DOHH2 (cell line): ENCODE results near the gene FAM98A.

Experiments used
- H3F3A ChIP-seq: fragments of 200-600 bp; sonication (generic), shearing (Covaris generic); 2 replicates; pipeline ENCODE4 v1.6.0; 2016; ENCODE audit warnings: antibody characterized with exemption, mild to moderate bottlenecking; ENCODE audit not compliant: control insufficient read depth, insufficient read depth
- H3K27ac ChIP-seq: fragments of 200-600 bp; sonication (generic); 2 replicates; pipeline ENCODE4 v1.5.1; 2014; ENCODE audit warnings: low read depth, mild to moderate bottlenecking, low read length, moderate library complexity
- H3K27me3 ChIP-seq: fragments of 200-600 bp; sonication (generic); 2 replicates; pipeline ENCODE4 v1.6.1; 2014; ENCODE audit warnings: mild to moderate bottlenecking, low read length, mixed read lengths; ENCODE audit not compliant: control insufficient read depth
- H3K36me3 ChIP-seq: fragments of 200-600 bp; sonication (generic); 2 replicates; pipeline ENCODE4 v1.6.1; 2014; ENCODE audit warnings: mild to moderate bottlenecking, low read length, moderate library complexity, mixed read lengths; ENCODE audit not compliant: control insufficient read depth
- H3K4me1 ChIP-seq: fragments of 200-600 bp; sonication (generic); 2 replicates; pipeline ENCODE4 v1.6.1; 2014; ENCODE audit warnings: mild to moderate bottlenecking, low read length, mixed read lengths; ENCODE audit not compliant: control insufficient read depth
- H3K4me2 ChIP-seq: fragments of 200-600 bp; sonication (generic); 2 replicates; pipeline ENCODE4 v1.6.0; 2014; ENCODE audit warnings: mild to moderate bottlenecking, low read length, moderate library complexity
- H3K4me3 ChIP-seq: fragments of 200-600 bp; sonication (generic); 2 replicates; pipeline ENCODE4 v1.5.1; 2014; ENCODE audit warnings: mild to moderate bottlenecking, low read length, mixed read lengths
- H3K79me2 ChIP-seq: fragments of 200-600 bp; sonication (generic); 2 replicates; pipeline ENCODE4 v1.6.1; 2014; ENCODE audit warnings: mild to moderate bottlenecking, low read length, mixed read lengths; ENCODE audit not compliant: control insufficient read depth
- H3K9me2 ChIP-seq: fragments of 200-600 bp; sonication (generic); replicated peaks from 2 replicates; pipeline ENCODE4 v1.6.1; 2014; ENCODE audit warnings: mild to moderate bottlenecking, low read length, mixed read lengths; ENCODE audit not compliant: control insufficient read depth
- H3K9me3 ChIP-seq: fragments of 200-600 bp; sonication (generic); 2 replicates; pipeline ENCODE4 v1.6.1; 2014; ENCODE audit warnings: antibody characterized with exemption, low read length, mixed read lengths; ENCODE audit not compliant: control insufficient read depth, insufficient read depth
- H4K20me1 ChIP-seq: fragments of 200-600 bp; sonication (generic); 2 replicates; pipeline ENCODE4 v1.6.0; 2014; ENCODE audit warnings: low read depth, mild to moderate bottlenecking, antibody characterized with exemption, low read length, moderate library complexity; ENCODE audit not compliant: control insufficient read depth, insufficient read depth
- EZH2phosphoT487 ChIP-seq: fragments of 200-600 bp; sonication (generic); IDR thresholded peaks from 2 replicates; pipeline ENCODE4 v1.6.1; 2017; ENCODE audit warnings: borderline replicate concordance, mild to moderate bottlenecking, antibody characterized with exemption, low read length, moderate library complexity, mixed read lengths
- TF ChIP-seq, protein P1 (sequence below): fragments of 200-600 bp; sonication (generic); IDR thresholded peaks from one replicate; pipeline ENCODE4 v1.5.1; 2014; ENCODE audit warnings: antibody characterized with exemption, mild to moderate bottlenecking, low read depth, low read length; ENCODE audit not compliant: poor library complexity, severe bottlenecking

Gene FAM98A

DNA sequence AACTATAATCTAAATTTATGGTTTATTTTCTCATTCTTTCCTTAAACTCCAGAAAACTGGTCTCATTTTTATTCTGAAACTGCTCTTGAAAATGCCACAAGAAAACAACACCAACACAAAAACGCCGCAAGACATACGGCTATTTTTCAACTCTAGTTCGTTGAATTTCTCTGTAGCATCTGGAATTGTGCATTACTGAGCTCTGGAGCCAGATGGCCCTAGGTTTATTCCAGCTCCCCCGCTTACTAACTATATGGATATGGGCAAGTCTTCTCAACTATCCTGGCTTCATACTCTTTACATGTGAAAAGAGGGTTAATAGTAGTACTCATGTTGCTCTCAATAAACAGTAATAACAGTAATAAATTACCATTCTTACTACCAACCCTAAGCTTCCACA is 19.9 kb downstream of the FAM98A start:
- Histone ChIP-seq H3K4me2 (no peak overlapping the region), H3K9me2 (no peaks in the 10 kb centered on the region), H3K4me3 (no peak overlapping the region), H4K20me1 (no peaks in the 10 kb centered on the region), H3K36me3 (peaks cover 22% of the 10 kb centered on the region), H3K9me3 (no peaks in the 10 kb centered on the region), H3K27ac (no peak overlapping the region), H3K27me3 (no peaks in the 10 kb centered on the region), H3K4me1 (peaks cover 27% of the 10 kb centered on the region), H3K79me2 (0 out of 2 replicates have a peak, but pooled peaks cover 4% of the 10 kb centered on the region), H3F3A (peaks cover 18% of the 10 kb centered on the region)
- TF ChIP-seq EZH2phosphoT487 = no peak
- TF ChIP-seq, protein P1, sequence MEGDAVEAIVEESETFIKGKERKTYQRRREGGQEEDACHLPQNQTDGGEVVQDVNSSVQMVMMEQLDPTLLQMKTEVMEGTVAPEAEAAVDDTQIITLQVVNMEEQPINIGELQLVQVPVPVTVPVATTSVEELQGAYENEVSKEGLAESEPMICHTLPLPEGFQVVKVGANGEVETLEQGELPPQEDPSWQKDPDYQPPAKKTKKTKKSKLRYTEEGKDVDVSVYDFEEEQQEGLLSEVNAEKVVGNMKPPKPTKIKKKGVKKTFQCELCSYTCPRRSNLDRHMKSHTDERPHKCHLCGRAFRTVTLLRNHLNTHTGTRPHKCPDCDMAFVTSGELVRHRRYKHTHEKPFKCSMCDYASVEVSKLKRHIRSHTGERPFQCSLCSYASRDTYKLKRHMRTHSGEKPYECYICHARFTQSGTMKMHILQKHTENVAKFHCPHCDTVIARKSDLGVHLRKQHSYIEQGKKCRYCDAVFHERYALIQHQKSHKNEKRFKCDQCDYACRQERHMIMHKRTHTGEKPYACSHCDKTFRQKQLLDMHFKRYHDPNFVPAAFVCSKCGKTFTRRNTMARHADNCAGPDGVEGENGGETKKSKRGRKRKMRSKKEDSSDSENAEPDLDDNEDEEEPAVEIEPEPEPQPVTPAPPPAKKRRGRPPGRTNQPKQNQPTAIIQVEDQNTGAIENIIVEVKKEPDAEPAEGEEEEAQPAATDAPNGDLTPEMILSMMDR = no peak

DNA sequence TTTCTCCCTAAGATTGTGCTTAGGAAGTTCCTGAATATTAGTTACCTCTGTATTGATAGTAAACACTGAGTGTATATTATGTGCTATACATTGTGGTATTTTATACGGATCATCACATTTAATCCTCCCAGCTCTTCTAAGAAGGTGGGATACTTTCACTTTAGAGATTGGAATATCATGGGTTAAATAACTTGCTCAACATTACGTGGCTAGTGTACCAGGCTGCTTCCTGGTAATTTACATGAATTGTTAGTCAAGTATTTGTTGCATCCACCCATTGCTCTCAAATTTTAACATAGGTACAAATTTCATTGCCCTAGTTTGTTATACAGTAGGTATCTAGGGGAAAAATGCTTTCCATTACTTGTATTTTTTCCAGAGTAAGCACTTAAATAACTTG is 21.4 kb downstream of the FAM98A start:
- peaks cover 18% of the 10 kb centered on the region for H3K4me1 ChIP-seq
- TF ChIP-seq, protein P1 = no peak
- H3K27me3 ChIP-seq = no peaks in the 10 kb centered on the region
- H3K4me2 ChIP-seq = no peak overlapping the region
- peaks cover 9% of the 10 kb centered on the region for H3K36me3 ChIP-seq
- H3F3A ChIP-seq = peaks cover 14% of the 10 kb centered on the region
- no peaks in the 10 kb centered on the region for H4K20me1 ChIP-seq
- no peak overlapping the region for H3K27ac ChIP-seq
- no peaks in the 10 kb centered on the region for H3K9me2 ChIP-seq
- H3K4me3 ChIP-seq = no peak overlapping the region
- H3K9me3 ChIP-seq = no peaks in the 10 kb centered on the region
- H3K79me2 ChIP-seq = 0 out of 2 replicates have a peak, but pooled peaks cover 4% of the 10 kb centered on the region

DNA sequence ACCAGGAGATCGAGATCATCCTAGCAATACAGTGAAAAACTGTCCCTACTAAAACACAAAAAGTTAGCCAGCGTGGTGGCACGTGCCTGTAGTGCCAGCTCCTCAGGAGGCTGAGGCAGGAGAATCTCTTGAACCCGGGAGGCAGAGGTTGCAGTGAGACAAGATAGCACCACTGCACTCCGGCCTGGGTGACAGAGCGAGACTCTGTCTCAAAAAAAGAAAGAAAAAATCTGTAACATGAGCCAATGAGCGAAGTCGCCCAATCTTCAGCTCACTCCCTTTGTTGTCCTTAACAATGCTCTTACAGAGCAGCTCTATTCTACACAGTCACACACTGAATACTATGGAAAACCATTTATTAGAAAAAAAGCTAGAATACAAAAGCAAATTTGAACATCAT is 22.0 kb downstream of the FAM98A start:
- Histone ChIP-seq H3K27ac (no peak overlapping the region), H3K36me3 (peaks cover 4% of the 10 kb centered on the region), H3K9me3 (no peaks in the 10 kb centered on the region), H3K4me1 (peaks cover 12% of the 10 kb centered on the region), H3F3A (peaks cover 14% of the 10 kb centered on the region), H3K4me2 (no peak overlapping the region), H3K27me3 (no peaks in the 10 kb centered on the region), H4K20me1 (no peaks in the 10 kb centered on the region), H3K9me2 (no peaks in the 10 kb centered on the region), H3K79me2 (0 out of 2 replicates have a peak, but pooled peaks cover 1% of the 10 kb centered on the region), H3K4me3 (no peak overlapping the region)
- no peak for TF ChIP-seq EZH2phosphoT487
- TF ChIP-seq, protein P1 = no peak

DNA sequence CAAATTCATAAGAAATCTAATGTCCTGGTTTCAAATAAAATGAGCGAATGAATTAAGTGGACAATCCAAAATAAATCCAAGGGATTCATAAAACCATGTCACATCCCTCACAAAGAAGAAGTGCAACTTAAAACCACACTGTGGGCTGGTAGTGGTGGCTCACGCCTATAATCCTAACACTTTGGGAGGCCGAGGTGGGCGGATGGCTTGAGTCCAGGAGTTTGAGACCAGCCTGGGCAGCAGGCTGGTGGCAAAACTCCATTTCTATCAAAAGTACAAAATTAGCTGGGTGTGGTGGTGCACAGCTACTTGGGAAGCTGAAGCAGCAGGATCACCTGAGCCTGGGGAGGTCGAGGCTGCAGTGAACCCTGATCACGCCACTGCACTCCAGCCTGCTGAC is 25.4 kb downstream of the FAM98A start:
- Histone ChIP-seq H4K20me1 (no peaks in the 10 kb centered on the region), H3K27ac (no peak overlapping the region), H3F3A (peaks cover 25% of the 10 kb centered on the region), H3K9me3 (no peaks in the 10 kb centered on the region), H3K4me2 (no peak overlapping the region), H3K9me2 (no peaks in the 10 kb centered on the region), H3K79me2 (no peaks in the 10 kb centered on the region), H3K4me3 (no peak overlapping the region), H3K4me1 (peaks cover 7% of the 10 kb centered on the region), H3K36me3 (no peaks in the 10 kb centered on the region), H3K27me3 (no peaks in the 10 kb centered on the region)
- TF ChIP-seq, protein P1 = no peak
- no peak for TF ChIP-seq EZH2phosphoT487
